Stromal cell of bone marrow (primary cell): ENCODE measurements around the gene ZNF639.
"Not testable (repeated sequence)": the region's sequence is repeated elsewhere in the genome, so short reads cannot be mapped to it uniquely, and the experiment has no call there.

Experiments
- DNase-seq: peaks from one replicate; pipeline ENCODE4 v3.0.0-alpha.2; 2012; ENCODE audit warnings: low read depth

Gene ZNF639

GRCh38 chr3:179322286-179323196, at the start of gene ZNF639:
TSS of gene ZNF639 (plus strand) at chr3:179323031. CDS start at chr3:179328294, 5,263 bp downstream.
- peak; percentile 57 for DNase-seq

GRCh38 chr3:179274434-179274833, 48.4 kb upstream of the ZNF639 start:
- DNase-seq = not testable (repeated sequence)

GRCh38 chr3:179276001-179276400, 46.8 kb upstream of the ZNF639 start:
- DNase-seq = no peak

- no peak for DNase-seq
Measured at GRCh38 chr3:179276743-179277142, 46.1 kb upstream of the ZNF639 start.

GRCh38 chr3:179278151-179278550, 44.7 kb upstream of the ZNF639 start:
- no peak for DNase-seq

GRCh38 chr3:179278932-179279693, 43.7 kb upstream of the ZNF639 start:
- no peak for DNase-seq

GRCh38 chr3:179279837-179280236, 43.0 kb upstream of the ZNF639 start:
- no peak for DNase-seq

- DNase-seq = no peak
Measured at GRCh38 chr3:179281825-179282224, 41.0 kb upstream of the ZNF639 start.

GRCh38 chr3:179286331-179286730, 36.5 kb upstream of the ZNF639 start:
- DNase-seq = no peak

GRCh38 chr3:179288845-179289244, 34.0 kb upstream of the ZNF639 start:
- DNase-seq = no peak

GRCh38 chr3:179289295-179289694, 33.5 kb upstream of the ZNF639 start:
- DNase-seq = no peak

GRCh38 chr3:179292450-179292849, 30.4 kb upstream of the ZNF639 start:
- no peak for DNase-seq

- no peak for DNase-seq
Measured at GRCh38 chr3:179297971-179298725, 24.7 kb upstream of the ZNF639 start.

GRCh38 chr3:179299316-179299715, 23.5 kb upstream of the ZNF639 start:
- no peak for DNase-seq

GRCh38 chr3:179299999-179300613, 22.7 kb upstream of the ZNF639 start:
- DNase-seq = no peak

GRCh38 chr3:179301645-179302044, 21.2 kb upstream of the ZNF639 start:
- no peak for DNase-seq

- no peak for DNase-seq
Measured at GRCh38 chr3:179302111-179302510, 20.7 kb upstream of the ZNF639 start.

- DNase-seq = no peak
Measured at GRCh38 chr3:179304605-179305004, 18.2 kb upstream of the ZNF639 start.

GRCh38 chr3:179307362-179307761, 15.5 kb upstream of the ZNF639 start:
- not testable (repeated sequence) for DNase-seq

- no peak for DNase-seq
Measured at GRCh38 chr3:179308001-179308400, 14.8 kb upstream of the ZNF639 start.

- no peak for DNase-seq
Measured at GRCh38 chr3:179309225-179310078, 13.4 kb upstream of the ZNF639 start.
